Myocyte (in vitro differentiated cells): Measurements from ENCODE around the gene BBS9. TPM values are rescaled to one million over a fixed set of nuclear protein-coding genes. Genes with fewer than 3 reads are reported as not detected.
A peak's percentile ranks its signal among the peaks of the same experiment; 100 is the strongest.
"Not testable (repeated sequence)": the region's sequence is repeated elsewhere in the genome, so short reads cannot be mapped to it uniquely, and the experiment has no call there.

Experiments
- DNase-seq: peaks from one replicate; pipeline ENCODE4 v3.0.0-alpha.2; 2012; ENCODE audit warnings: low read depth
- polyA plus RNA-seq: library from polyadenylated mRNA; unstranded; fragments of >200 nt; gene quantifications from one replicate; pipeline ENCODE4 v1.2.1, GENCODE V29; 2012; ENCODE audit warnings: missing spikeins
- total RNA-seq: library from RNA; depleted of rRNA; stranded (reverse); fragments of >200 nt; gene quantifications from 2 replicates; pipeline ENCODE4 v1.2.3, GENCODE V29; 2014

BBS9 gene
- 16.2 and 17.7 TPM in 2 replicates for total RNA-seq
- polyA plus RNA-seq, result 10.9 TPM

DNA sequence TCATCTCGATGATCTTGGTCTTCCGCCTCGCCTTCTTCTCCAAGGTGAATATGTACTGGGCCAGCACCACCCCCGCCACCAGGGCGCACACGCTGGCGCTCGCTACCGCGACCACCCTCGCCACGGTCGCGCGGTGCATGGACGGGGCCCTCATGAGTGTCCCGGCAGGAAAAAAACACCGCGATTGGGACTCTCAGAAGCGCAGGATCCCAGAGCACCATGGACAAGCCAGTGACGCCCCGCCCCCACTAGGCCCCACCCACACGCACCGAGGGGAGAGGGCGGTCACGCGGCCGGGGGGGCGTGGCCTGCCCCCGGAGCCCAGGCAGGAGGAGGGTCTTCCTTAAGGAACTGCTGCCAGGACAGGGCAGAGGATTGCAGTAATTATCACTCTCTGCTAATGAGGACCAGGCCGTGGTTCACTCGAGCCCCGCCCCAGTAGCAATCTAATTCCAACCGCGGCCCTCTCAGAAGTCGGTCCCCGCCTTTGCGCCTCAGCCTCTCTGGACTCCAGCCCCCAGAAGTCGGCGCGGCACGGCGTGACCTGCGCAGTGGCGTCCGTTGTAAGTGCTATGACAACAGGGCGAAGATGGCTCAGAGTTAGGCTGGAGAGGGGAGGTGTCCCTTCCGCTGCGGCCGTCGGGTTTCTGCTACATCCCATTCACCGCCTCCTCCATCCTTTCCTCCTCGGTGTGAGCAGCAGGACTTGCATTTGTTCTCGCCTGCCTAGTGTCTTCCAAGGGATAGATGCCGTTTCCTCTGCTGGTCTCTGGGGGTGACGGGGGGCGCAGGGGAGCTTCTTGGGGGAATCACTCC lies at the start of gene BBS9:
Gene BBS9, plus strand, starts transcription at position 575 of the 816 bp plus-strand sequence. CDS start 16,689 bp downstream, outside the sequence.
- peak; percentile 98 for DNase-seq

GRCh38 chr7:33079763-33080690 lies 49.3 kb upstream of the BBS9 start:
- DNase-seq, result no peak

- no peak for DNase-seq
Measured at GRCh38 chr7:33087356-33087755, 42.0 kb upstream of the BBS9 start.

GRCh38 chr7:33087858-33088257 lies 41.5 kb upstream of the BBS9 start:
- no peak for DNase-seq

- DNase-seq, result no peak
Measured at GRCh38 chr7:33089142-33089541, 40.2 kb upstream of the BBS9 start.

DNA sequence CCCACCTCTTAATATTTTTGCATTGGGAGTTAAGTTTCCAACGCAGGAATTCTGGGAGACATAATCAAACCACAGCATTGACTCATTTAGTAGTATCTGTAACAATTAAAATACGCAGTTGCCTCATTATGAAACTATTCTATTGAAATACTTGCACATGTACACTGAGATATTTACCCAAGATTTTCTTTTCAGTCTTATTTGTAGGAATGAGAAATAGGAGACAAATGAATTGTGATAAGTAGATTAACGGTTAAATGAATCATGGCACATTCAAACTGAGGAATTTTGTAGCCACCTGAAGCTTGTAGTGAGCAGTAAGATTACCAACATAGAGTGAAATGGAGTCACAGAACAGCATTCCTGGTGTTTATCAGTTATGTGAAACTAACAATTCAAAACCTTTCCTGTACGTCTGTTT lies 38.2 kb upstream of the BBS9 start:
- DNase-seq, result peak; percentile 40

DNA sequence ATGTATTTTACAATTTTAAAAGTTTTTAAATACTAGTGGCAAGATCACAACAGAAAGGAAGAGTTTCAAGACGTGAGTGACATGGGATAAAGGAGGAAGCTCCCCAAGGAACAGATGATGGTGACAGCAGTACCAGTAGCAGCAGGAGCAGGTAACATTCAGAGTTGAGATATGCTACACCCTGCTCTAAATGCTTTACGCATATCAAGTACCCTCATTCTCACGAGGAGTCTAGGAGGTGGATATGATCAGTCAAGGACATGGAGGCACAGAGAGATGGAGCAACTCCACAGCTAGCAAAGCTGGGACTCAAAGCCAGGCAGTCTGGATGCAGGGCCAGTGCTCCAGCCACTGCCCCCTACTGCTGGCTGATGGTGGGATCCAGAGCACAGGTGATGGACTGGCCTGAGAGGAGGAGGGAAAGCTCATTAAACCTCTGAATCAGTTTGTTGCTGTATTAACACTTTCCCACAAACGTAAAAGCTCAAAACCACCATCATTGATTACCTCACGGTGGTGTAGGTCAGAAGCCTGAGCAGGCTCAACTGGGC lies 37.6 kb upstream of the BBS9 start:
- DNase-seq, result no peak

GRCh38 chr7:33093266-33093665 lies 36.1 kb upstream of the BBS9 start:
- no peak for DNase-seq

GRCh38 chr7:33094745-33095275 lies 34.6 kb upstream of the BBS9 start:
- not testable (repeated sequence) for DNase-seq

DNA sequence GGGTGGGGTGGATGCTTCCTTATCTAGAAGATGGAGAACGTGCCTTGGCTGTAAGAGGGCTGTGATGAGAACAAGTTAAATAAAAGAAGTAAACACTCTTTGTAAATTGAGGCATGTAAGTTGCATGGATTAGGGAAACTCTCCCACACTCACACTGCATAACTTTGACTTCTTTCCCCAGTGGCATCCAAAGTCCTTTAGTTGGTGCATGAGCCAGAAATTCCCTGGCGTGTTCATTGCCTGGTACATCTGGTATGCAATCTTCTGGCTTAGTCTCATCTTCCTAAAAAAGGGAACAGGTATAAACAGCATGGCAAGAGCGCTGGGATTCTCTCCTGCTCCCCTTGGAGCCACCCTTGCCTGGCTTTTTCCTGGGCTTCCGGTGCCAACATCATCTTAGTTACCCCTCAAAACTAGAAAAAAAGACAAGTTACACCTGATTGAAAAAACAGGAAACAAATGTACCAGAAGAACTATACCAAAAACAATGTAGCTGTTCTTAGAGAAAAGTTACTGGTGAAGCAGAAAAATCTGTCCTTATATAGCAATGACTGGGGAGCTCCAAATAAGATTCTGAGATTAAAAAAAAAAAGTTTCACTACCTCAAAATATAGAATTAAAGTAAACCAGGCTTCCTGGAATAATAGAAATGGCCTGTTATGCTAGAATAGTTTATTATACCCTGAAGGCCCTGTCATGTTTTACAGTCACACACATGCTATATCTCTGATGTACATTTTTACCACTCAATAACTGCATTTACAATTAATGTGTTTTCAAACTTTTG lies 30.0 kb upstream of the BBS9 start:
- no peak for DNase-seq

- DNase-seq, result no peak
Measured at GRCh38 chr7:33100770-33101169, 28.6 kb upstream of the BBS9 start.

- DNase-seq, result no peak
Measured at GRCh38 chr7:33101906-33102305, 27.5 kb upstream of the BBS9 start.

DNA sequence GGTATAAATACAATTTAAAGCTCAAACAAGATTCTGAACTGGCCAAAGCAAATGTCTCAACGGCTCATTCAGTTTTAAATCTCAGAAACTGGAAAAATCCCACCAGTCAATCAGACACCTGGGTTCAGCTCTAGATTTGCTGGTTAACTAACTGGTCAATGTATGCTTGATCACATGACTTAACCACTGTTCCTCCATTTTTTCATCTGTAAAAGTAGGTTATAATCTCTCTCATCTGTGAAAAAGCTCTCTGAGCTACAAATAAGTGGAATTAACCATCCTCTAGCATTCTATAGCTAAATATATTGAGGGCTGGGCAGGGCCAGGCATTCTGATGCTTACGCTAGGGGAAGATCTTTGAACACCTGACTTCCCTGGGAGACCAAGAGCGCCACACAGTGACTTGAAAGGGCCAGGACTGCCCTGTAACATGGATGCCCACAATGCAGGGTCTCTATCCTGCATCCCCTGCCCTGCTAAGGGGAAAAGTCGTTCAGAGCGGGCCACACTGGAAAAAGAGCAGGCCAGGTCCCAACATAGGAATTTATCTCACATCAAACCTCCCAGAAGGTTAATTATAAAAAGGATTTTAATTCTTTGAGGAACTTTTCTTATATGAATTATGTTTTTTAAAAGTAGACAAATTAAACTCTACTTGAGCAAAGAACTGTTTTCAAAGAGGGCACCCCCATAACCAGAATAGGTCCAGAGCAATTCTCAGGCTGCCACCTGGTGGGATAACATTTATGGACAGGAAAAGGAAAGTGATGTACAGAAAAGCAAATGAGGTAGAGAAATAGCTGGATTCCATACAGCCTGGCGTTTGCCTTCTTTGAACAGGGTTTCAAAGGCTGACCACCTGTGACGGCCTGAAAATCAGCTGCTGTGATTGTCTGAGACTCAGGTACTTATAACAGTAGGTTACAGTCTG lies 22.0 kb upstream of the BBS9 start:
- peak; percentile 42 for DNase-seq

DNA sequence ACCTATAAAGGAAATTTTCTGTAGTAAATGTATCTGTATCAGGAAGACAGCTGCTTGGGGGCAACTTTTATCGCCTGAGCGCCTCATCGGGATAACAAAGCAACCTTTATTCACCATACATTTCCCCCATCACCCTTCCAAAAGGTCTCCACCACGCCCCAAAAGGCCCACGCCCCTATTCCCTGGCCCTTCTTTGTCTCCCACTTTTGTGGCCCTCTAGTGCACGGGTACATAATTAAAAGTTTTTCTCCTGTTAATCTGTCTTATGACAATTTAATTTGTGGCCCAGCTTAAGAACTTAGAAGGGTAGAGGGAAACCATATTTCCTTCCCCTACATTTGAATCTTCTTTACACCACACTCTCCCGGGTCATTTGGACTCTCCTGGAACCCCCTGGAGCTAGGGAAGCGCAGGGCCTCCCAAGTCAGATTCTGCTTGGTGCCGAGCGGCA lies 20.8 kb upstream of the BBS9 start:
- peak; percentile 57 for DNase-seq

GRCh38 chr7:33109005-33109757 lies 20.2 kb upstream of the BBS9 start, which contains the start of gene RP9:
Gene RP9, minus strand, starts transcription at chr7:33109404. Its CDS starts 32 bp downstream, at chr7:33109372.
- DNase-seq, result peak; percentile 82

DNA sequence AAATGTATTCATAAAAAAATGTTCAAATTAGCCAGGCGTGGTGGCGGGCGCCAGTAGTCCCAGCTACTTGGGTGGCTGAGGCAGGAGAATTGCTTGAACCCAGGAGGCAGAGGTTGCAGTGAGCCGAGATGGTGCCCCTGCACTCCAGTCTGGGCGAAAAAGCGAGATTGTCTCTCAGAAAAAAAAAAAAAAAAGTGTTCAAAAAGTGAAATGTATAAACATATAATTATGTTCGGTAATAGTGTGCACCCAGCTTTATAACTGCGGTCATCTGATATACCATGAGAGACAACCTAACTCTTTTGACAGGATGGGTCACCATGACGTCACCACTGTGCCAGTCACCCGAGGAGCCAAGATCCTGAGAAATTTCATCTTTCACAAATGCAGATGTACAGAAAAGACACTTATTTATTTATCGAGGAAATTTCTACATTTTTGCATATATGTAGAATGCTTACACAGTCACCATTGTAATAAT lies 19.6 kb upstream of the BBS9 start:
- peak; percentile 18 for DNase-seq

GRCh38 chr7:33111614-33112013 lies 17.8 kb upstream of the BBS9 start:
- DNase-seq, result no peak

DNA sequence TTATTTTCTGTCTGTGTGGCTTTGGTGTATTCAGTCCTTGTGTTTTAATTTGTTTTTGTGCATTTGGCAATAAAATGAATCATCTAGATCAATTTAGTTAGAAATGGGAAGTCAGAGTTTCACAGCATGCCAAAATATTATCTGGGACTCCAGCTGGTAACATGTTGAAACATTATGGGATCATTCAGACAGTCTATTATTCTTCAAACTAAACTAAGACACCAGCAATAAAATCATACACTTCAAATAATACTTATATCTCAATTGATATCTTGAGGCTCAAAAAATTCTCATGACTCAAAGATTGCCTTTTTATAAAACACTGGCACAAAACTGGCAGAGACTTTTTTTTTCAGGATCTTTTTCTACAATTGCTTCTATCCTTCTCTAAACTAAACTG lies 14.4 kb upstream of the BBS9 start:
- no peak for DNase-seq
